AML-193 (cell line): ENCODE data around the gene DDX41.
"Not testable (repeated sequence)": the region's sequence is repeated elsewhere in the genome, so short reads cannot be mapped to it uniquely, and the experiment has no call there.

Experiments
- DNase-seq, 2 experiments: peaks; one replicate each; lab custom pipeline; 2025; lab: John Stamatoyannopoulos, UW

DDX41 gene

GRCh38 chr5:177498013-177498787, 18.6 kb downstream of the DDX41 start:
- DNase-seq = no peak

- DNase-seq = peak; percentile 91 to 96
Measured at GRCh38 chr5:177497292-177498012, 19.3 kb downstream of the DDX41 start, which contains the start of gene PDLIM7. Gene PDLIM7 (minus strand): TSS chr5:177497604. CDS start chr5:177496512, 1,092 bp downstream.

- no peak for DNase-seq
Measured at GRCh38 chr5:177496727-177497291, 20.0 kb downstream of the DDX41 start.

GRCh38 chr5:177496070-177496726, 20.6 kb downstream of the DDX41 start:
- DNase-seq = no peak

- no peak for DNase-seq
Measured at GRCh38 chr5:177495243-177496060, 21.3 kb downstream of the DDX41 start.

GRCh38 chr5:177494346-177495195, 22.2 kb downstream of the DDX41 start:
- peak; percentile 70 to 76 for DNase-seq

GRCh38 chr5:177493795-177494345, 22.9 kb downstream of the DDX41 start:
- DNase-seq = no peak

- no peak for DNase-seq
Measured at GRCh38 chr5:177492841-177493240, 23.9 kb downstream of the DDX41 start.

- DNase-seq = no peak
Measured at GRCh38 chr5:177491983-177492746, 24.6 kb downstream of the DDX41 start.

- no peak for DNase-seq
Measured at GRCh38 chr5:177491429-177491945, 25.3 kb downstream of the DDX41 start.

GRCh38 chr5:177490992-177491391, 25.8 kb downstream of the DDX41 start:
- no peak for DNase-seq

GRCh38 chr5:177490311-177490991, 26.3 kb downstream of the DDX41 start:
- no peak for DNase-seq

- DNase-seq = no peak
Measured at GRCh38 chr5:177489119-177489716, 27.5 kb downstream of the DDX41 start.

- no peak for DNase-seq
Measured at GRCh38 chr5:177487975-177488374, 28.8 kb downstream of the DDX41 start.

GRCh38 chr5:177487144-177487543, 29.6 kb downstream of the DDX41 start:
- no peak for DNase-seq

- no peak for DNase-seq
Measured at GRCh38 chr5:177486256-177486655, 30.5 kb downstream of the DDX41 start.

- DNase-seq = not testable (repeated sequence)
Measured at GRCh38 chr5:177485753-177486152, 31.0 kb downstream of the DDX41 start.

GRCh38 chr5:177484902-177485549, 31.7 kb downstream of the DDX41 start:
- DNase-seq = no peak
